Stimulated activated CD8-positive, alpha-beta memory T cell treated with anti-CD3 and anti-CD28 coated beads, Interleukin-12 subunit alpha, Interleukin-12 subunit beta, amount 100 ng/mL, for 24 hours (primary cell): ENCODE results near the gene EFCAB10.
A peak's percentile ranks its signal among the peaks of the same experiment; 100 is the strongest.

Experiments used
- DNase-seq: peaks from one replicate; pipeline ENCODE4 v3.0.0-alpha.2; 2020; ENCODE audit errors: extremely low read depth

Gene EFCAB10

GRCh38 chr7:105581066-105581811 is at the start of gene EFCAB10:
Gene EFCAB10, minus strand, starts transcription at chr7:105581493. Its CDS starts 30 bp downstream, at chr7:105581463.
- DNase-seq = peak; percentile 22

GRCh38 chr7:105625986-105626385 is 44.7 kb upstream of the EFCAB10 start:
- DNase-seq = no peak

GRCh38 chr7:105623906-105624305 is 42.6 kb upstream of the EFCAB10 start:
- DNase-seq = no peak

GRCh38 chr7:105623378-105623777 is 42.1 kb upstream of the EFCAB10 start:
- DNase-seq = no peak

- no peak for DNase-seq
Measured at GRCh38 chr7:105622106-105622731, 40.9 kb upstream of the EFCAB10 start.

- no peak for DNase-seq
Measured at GRCh38 chr7:105621617-105622016, 40.3 kb upstream of the EFCAB10 start.

GRCh38 chr7:105621176-105621575 is 39.9 kb upstream of the EFCAB10 start:
- no peak for DNase-seq

GRCh38 chr7:105619590-105619989 is 38.3 kb upstream of the EFCAB10 start:
- DNase-seq = no peak

- no peak for DNase-seq
Measured at GRCh38 chr7:105618016-105618296, 36.7 kb upstream of the EFCAB10 start.

- DNase-seq = no peak
Measured at GRCh38 chr7:105617280-105618015, 36.2 kb upstream of the EFCAB10 start.

GRCh38 chr7:105614341-105614840 is 33.1 kb upstream of the EFCAB10 start:
- DNase-seq = no peak

- no peak for DNase-seq
Measured at GRCh38 chr7:105613611-105614330, 32.5 kb upstream of the EFCAB10 start.

GRCh38 chr7:105612806-105613205 is 31.5 kb upstream of the EFCAB10 start:
- no peak for DNase-seq

GRCh38 chr7:105611856-105612775 is 30.8 kb upstream of the EFCAB10 start:
- DNase-seq = no peak

- no peak for DNase-seq
Measured at GRCh38 chr7:105610165-105610930, 29.1 kb upstream of the EFCAB10 start.

GRCh38 chr7:105602325-105603305 is 21.3 kb upstream of the EFCAB10 start:
- no peak for DNase-seq

GRCh38 chr7:105600720-105601550 is 19.6 kb upstream of the EFCAB10 start:
- DNase-seq = no peak

GRCh38 chr7:105599551-105599950 is 18.3 kb upstream of the EFCAB10 start:
- DNase-seq = no peak
